Chondrocyte (in vitro differentiated cells): ENCODE data around the gene SEMA6B. TPM values are rescaled to one million over a fixed set of nuclear protein-coding genes. Genes with fewer than 3 reads are reported as not detected.

Source experiments
- DNase-seq: peaks from one replicate; pipeline ENCODE4 v3.0.0; 2021; ENCODE audit warnings: mixed read lengths, low spot score
- H3K27ac Mint-ChIP-seq: one replicate; pipeline ENCODE4 v1.8.0; 2021; ENCODE audit warnings: mild to moderate bottlenecking, moderate library complexity, mixed read lengths; ENCODE audit not compliant: unreplicated experiment
- H3K27me3 Mint-ChIP-seq: 2 replicates; pipeline ENCODE4 v1.8.0; 2021; ENCODE audit warnings: low read depth, mixed read lengths
- H3K36me3 Mint-ChIP-seq: 2 replicates; pipeline ENCODE4 v1.8.0; 2021; ENCODE audit warnings: low read depth, mixed read lengths
- H3K4me1 Mint-ChIP-seq: 2 replicates; pipeline ENCODE4 v1.8.0; 2021; ENCODE audit warnings: low read depth, mild to moderate bottlenecking, mixed read lengths
- H3K4me3 Mint-ChIP-seq: one replicate; pipeline ENCODE4 v1.8.0; 2021; ENCODE audit warnings: mild to moderate bottlenecking, moderate library complexity, mixed read lengths; ENCODE audit not compliant: unreplicated experiment
- H3K9me3 Mint-ChIP-seq: 2 replicates; pipeline ENCODE4 v1.8.0; 2021; ENCODE audit warnings: low read depth, mixed read lengths
- total RNA-seq: library from RNA; stranded (reverse); gene quantifications from 3 replicates; pipeline ENCODE4 v1.2.1, GENCODE V29; 2021
- TF ChIP-seq, protein P1 (sequence below): fragments of 200-600 bp; sonication (generic); IDR thresholded peaks from 2 replicates; pipeline ENCODE4 v1.5.0; 2021; ENCODE audit warnings: antibody characterized with exemption, mild to moderate bottlenecking, moderate library complexity

The SEMA6B gene
- total RNA-seq, 1 donor from 2014 or later = 4.2 TPM

DNA sequence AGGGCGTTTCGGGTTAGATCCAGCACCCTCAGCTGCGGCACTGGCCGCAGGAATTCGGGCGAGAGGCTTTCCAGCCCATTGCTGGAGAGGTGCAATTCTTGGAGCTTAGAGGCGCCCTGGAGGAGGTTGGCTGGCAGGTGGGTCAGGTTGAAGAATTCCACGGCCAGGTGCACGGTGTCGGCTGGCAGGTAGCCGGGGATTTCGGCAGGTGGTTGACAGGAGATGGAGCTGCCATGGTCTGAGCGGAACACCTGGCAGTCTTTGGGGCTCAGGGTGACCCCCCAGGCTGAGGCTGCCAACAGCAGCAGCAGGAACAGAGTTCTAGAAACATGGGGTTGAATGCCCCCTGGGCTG lies 20.9 kb downstream of the SEMA6B start:
- TF ChIP-seq, protein P1, sequence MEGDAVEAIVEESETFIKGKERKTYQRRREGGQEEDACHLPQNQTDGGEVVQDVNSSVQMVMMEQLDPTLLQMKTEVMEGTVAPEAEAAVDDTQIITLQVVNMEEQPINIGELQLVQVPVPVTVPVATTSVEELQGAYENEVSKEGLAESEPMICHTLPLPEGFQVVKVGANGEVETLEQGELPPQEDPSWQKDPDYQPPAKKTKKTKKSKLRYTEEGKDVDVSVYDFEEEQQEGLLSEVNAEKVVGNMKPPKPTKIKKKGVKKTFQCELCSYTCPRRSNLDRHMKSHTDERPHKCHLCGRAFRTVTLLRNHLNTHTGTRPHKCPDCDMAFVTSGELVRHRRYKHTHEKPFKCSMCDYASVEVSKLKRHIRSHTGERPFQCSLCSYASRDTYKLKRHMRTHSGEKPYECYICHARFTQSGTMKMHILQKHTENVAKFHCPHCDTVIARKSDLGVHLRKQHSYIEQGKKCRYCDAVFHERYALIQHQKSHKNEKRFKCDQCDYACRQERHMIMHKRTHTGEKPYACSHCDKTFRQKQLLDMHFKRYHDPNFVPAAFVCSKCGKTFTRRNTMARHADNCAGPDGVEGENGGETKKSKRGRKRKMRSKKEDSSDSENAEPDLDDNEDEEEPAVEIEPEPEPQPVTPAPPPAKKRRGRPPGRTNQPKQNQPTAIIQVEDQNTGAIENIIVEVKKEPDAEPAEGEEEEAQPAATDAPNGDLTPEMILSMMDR = no peak
- no peak overlapping the region for H3K4me3 Mint-ChIP-seq
- H3K27ac Mint-ChIP-seq = no peak overlapping the region
- peaks cover 28% of the 10 kb centered on the region for H3K27me3 Mint-ChIP-seq
- H3K36me3 Mint-ChIP-seq = no peaks in the 10 kb centered on the region
- no peaks in the 10 kb centered on the region for H3K9me3 Mint-ChIP-seq
- peaks cover 2% of the 10 kb centered on the region for H3K4me1 Mint-ChIP-seq
- no peak for DNase-seq

DNA sequence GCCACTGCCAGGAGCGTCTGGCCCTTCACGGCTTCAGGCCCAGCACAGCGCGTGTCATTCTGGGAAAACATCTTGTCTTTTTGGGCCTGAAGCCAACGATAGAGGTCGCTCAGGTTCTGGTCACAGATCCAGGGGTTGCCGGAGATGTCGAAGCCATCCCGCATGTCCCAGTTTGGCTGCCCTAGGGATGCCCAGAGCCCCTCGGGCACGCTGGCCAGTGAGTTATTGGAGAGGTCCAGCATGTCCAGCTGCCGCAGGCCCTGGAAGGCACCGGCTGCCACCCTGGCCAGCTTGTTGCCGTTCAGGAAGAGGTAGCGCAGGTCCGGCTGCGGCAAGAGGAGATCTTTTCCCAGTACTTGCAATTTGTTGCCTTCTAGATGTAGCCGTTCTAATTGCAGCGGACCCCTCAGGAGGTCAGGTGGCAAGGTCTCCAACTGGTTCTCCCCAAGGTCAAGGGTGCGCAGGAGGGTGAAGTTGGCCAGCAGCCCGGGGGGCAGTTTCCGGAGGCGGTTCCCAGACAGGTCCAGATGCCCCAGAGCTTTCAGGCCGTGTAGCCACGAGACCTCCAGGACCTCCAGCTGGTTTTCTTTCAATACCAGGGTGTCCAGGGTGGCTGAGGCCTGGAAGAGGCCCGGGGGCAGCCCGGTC lies 21.4 kb downstream of the SEMA6B start:
- no peak overlapping the region for H3K27ac Mint-ChIP-seq
- no peaks in the 10 kb centered on the region for H3K9me3 Mint-ChIP-seq
- peaks cover 2% of the 10 kb centered on the region for H3K4me1 Mint-ChIP-seq
- TF ChIP-seq, protein P1 = no peak
- H3K4me3 Mint-ChIP-seq = no peak overlapping the region
- no peaks in the 10 kb centered on the region for H3K36me3 Mint-ChIP-seq
- DNase-seq = no peak
- H3K27me3 Mint-ChIP-seq = peaks cover 28% of the 10 kb centered on the region

DNA sequence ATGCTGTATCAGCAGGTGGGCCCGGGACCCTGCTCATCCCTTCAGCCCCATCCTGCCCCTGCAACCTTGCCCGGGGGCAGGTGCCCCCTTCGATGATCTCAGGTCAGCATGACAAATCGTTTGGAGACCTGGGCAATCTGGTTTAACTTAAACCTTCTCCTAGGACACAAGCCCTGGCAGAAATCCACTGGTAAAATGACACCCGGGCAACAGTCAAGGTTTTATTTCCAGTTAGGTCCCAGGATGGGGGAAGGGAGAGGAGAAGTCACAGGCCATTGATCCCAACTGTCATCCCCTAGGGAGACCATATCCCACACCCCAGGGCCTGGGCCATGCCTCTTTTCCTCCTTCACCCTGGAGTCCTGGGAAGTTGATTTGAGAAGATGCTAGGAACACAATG lies 22.7 kb downstream of the SEMA6B start:
- TF ChIP-seq, protein P1 = no peak
- H3K4me1 Mint-ChIP-seq = peaks cover 2% of the 10 kb centered on the region
- DNase-seq = no peak
- no peaks in the 10 kb centered on the region for H3K36me3 Mint-ChIP-seq
- no peak overlapping the region for H3K4me3 Mint-ChIP-seq
- H3K27me3 Mint-ChIP-seq = peaks cover 28% of the 10 kb centered on the region
- no peak overlapping the region for H3K27ac Mint-ChIP-seq
- no peaks in the 10 kb centered on the region for H3K9me3 Mint-ChIP-seq

DNA sequence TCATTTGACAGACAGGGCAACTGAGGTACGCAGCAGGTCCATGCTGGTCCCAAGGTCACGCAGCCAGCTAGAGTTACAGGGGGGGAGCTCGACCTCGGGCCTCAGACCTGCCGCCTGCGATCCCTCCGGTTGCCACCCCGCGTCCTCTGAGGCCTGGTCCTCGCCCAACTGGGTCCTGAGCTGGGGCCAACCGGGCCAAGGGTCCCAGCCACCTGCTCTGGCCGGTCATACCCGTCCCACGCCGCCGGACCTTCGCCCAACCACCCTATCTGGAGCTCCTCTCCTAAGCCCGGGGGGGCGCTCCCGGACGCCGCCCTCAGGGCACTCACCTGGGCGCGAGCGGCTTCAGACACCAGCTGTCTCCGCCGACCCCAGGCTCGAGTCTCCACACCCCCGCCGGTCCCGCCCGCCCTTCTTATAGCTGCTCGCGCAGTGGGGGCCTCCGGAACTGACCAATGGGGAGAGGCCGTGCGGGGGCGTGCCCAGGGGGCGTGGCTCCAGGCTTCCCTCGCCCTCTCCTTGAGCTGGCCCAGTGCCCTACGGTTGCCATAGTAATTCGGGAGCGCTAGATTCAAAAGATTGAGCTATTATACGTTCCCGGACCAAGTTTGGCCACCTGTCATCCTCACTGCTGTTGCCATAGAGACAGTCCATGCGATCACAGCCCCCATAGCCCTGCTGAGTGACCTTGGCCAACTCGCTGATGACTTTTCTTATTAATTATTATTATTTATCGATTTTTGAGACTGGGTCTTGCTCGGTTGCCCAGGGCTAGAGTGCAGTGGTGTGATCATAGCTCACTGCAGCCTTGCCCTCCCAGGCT lies 24.4 kb downstream of the SEMA6B start, which contains the start of gene PLIN5:
Gene PLIN5, minus strand, starts transcription at position 389 of the 823 bp plus-strand sequence. CDS start 1,150 bp downstream, outside the sequence.
- Mint-ChIP-seq H3K4me1 (peaks cover 2% of the 10 kb centered on the region), H3K27ac (no peak within 1 kb of the TSS), H3K27me3 (peaks cover 29% of the 10 kb centered on the region), H3K9me3 (no peaks in the 10 kb centered on the region), H3K36me3 (no peaks in the 10 kb centered on the region), H3K4me3 (no peak within 1 kb of the TSS)
- DNase-seq = no peak
- TF ChIP-seq, protein P1 = peak; percentile 24

DNA sequence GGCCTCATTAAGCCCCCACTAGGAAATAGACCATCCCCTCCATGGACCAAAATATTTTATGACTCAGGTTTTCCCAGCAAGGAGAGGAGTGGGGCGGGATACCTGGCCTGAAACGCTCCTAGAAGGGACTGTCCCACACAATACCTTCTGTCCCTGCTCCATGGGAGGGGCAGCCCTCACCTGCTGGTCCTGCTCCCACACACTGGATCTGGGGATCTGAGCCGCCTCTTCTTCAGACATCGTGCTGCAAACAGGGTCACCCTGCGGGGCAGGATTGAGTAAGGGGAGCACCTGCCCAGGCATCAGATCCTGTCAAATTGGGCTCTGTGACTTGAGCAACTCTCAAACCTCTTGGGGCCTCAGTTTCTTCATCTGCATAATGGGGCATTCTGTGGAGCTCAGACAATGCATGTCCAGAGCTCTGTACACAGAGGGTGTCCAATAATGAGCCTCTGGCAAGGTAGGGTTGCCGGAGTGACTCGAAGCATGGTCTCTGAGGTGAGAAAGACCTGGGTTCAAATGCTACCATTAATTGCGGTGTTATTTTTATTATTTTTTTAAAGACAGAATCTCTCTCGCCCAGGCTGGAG lies 25.6 kb downstream of the SEMA6B start:
- no peak for DNase-seq
- Mint-ChIP-seq H3K4me1 (peaks cover 2% of the 10 kb centered on the region), H3K27me3 (peaks cover 22% of the 10 kb centered on the region), H3K9me3 (no peaks in the 10 kb centered on the region), H3K36me3 (no peaks in the 10 kb centered on the region), H3K4me3 (no peak overlapping the region), H3K27ac (no peak overlapping the region)
- TF ChIP-seq, protein P1 = no peak
